SK-N-MC (cell line): ENCODE results near the gene AURKAIP1.

ENCODE experiments used
- EZH2 ChIP-seq: fragments of 200-600 bp; sonication (generic); IDR thresholded peaks from one replicate; pipeline ENCODE4 v1.6.1; 2017; ENCODE audit warnings: antibody characterized with exemption
- FOXP2 ChIP-seq: optimal IDR thresholded peaks from 2 replicates; pipeline ENCODE3; 2011; ENCODE audit warnings: mild to moderate bottlenecking, moderate library complexity; ENCODE audit not compliant: insufficient read depth; ENCODE audit errors: extremely low read length, control extremely low read depth
- POLR2AphosphoS5 ChIP-seq: IDR thresholded peaks from 2 replicates; pipeline ENCODE4 v1.6.1; 2012; ENCODE audit warnings: mild to moderate bottlenecking, low read depth, low read length, borderline replicate concordance

DNA sequence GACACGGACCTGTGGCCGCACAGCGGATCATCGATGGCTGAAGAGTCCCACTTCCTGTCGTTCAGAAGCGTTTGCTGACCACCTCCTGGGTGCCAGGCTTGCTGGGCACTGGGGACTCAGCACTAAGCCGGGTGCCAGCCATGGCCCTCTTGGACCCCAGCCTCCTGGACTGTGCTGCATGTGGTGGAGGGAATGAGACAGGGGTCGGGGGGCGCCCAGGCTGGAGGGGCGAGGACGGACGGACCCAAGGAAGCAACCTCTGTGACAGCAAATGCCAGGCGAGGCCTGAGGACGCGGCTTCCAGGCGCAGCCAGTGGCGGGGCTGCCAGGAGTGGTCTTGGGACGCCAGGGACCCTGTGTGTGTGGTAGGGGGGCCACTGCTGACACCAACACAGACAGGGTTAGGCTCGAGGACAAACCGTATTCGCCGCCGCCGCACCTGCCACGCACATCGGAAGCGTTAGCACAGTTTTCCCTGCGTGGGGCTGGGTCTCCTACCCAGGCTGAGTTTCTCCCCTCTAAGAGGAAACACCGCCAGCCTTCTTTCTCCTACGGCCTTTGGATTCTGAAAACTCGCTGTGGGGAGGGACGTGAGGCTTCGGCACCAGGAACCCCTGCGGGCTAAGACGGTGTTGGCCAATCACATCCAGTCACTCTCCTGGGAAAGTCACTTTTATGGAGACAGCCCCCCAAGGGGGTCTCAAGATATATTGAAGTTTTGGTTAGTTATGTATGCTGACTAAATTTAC is 13.6 kb downstream of the AURKAIP1 start:
- TF ChIP-seq FOXP2, result no peak
- TF ChIP-seq POLR2AphosphoS5, result peak; percentile 36; the same call in 1 of the 2 replicates
- TF ChIP-seq EZH2, result no peak
